Measurements from ENCODE around the gene DACH1.

DACH1 gene

GRCh38 chr13:71874458-71874857, 7.5 kb upstream of the DACH1 start:
- Mint-ChIP-seq H3K4me3 (no peak overlapping the region), H3K4me1 (ENCODE audit: low read depth) (peaks cover 6% of the 10 kb centered on the region), H3K36me3 (ENCODE audit: low read depth) (no peaks in the 10 kb centered on the region), H3K9me3 (no peaks in the 10 kb centered on the region), H3K27me3 (ENCODE audit: low read depth) (peaks cover 22% of the 10 kb centered on the region), H3K27ac (no peak overlapping the region)
- no peak for DNase-seq (ENCODE audit: low spot score)

- Mint-ChIP-seq H3K27ac (no peak overlapping the region), H3K4me1 (ENCODE audit: low read depth) (peaks cover 3% of the 10 kb centered on the region), H3K9me3 (no peaks in the 10 kb centered on the region), H3K36me3 (ENCODE audit: low read depth) (no peaks in the 10 kb centered on the region), H3K27me3 (ENCODE audit: low read depth) (peaks cover 31% of the 10 kb centered on the region), H3K4me3 (no peak overlapping the region)
- no peak for DNase-seq (ENCODE audit: low spot score)
These were observed 6.6 kb upstream of the DACH1 start for GRCh38 chr13:71873418-71874247.

- peaks cover 47% of the 10 kb centered on the region for H3K27me3 Mint-ChIP-seq (ENCODE audit: low read depth)
- DNase-seq (ENCODE audit: low spot score), result no peak
- H3K27ac Mint-ChIP-seq, result no peak overlapping the region
- H3K36me3 Mint-ChIP-seq (ENCODE audit: low read depth), result no peaks in the 10 kb centered on the region
- no peak overlapping the region for H3K4me3 Mint-ChIP-seq
- peaks cover 4% of the 10 kb centered on the region for H3K4me1 Mint-ChIP-seq (ENCODE audit: low read depth)
- H3K9me3 Mint-ChIP-seq, result no peaks in the 10 kb centered on the region
These were observed 4.8 kb upstream of the DACH1 start for GRCh38 chr13:71871844-71872243.

- no peak overlapping the region for H3K27ac Mint-ChIP-seq
- no peaks in the 10 kb centered on the region for H3K9me3 Mint-ChIP-seq
- H3K4me1 Mint-ChIP-seq (ENCODE audit: low read depth), result peaks cover 4% of the 10 kb centered on the region
These were observed 4.3 kb upstream of the DACH1 start for GRCh38 chr13:71871176-71871754.

GRCh38 chr13:71870100-71870499, 3.1 kb upstream of the DACH1 start:
- Mint-ChIP-seq H3K4me3 (no peak overlapping the region), H3K27me3 (ENCODE audit: low read depth) (peaks cover 54% of the 10 kb centered on the region)

More at GRCh38 chr13:71871176-71871754, 4.3 kb upstream of the DACH1 start:
- DNase-seq (ENCODE audit: low spot score), result no peak
- Mint-ChIP-seq H3K27me3 (ENCODE audit: low read depth) (peaks cover 52% of the 10 kb centered on the region), H3K4me3 (no peak overlapping the region), H3K36me3 (ENCODE audit: low read depth) (no peaks in the 10 kb centered on the region)

GRCh38 chr13:71869274-71869673, 2.3 kb upstream of the DACH1 start:
- Mint-ChIP-seq H3K27ac (no peak overlapping the region), H3K4me1 (ENCODE audit: low read depth) (peaks cover 12% of the 10 kb centered on the region), H3K4me3 (no peak overlapping the region), H3K36me3 (ENCODE audit: low read depth) (no peaks in the 10 kb centered on the region), H3K27me3 (ENCODE audit: low read depth) (peaks cover 62% of the 10 kb centered on the region), H3K9me3 (no peaks in the 10 kb centered on the region)
- no peak for DNase-seq (ENCODE audit: low spot score)

More at GRCh38 chr13:71870100-71870499, 3.1 kb upstream of the DACH1 start:
- no peak overlapping the region for H3K27ac Mint-ChIP-seq
- H3K9me3 Mint-ChIP-seq, result no peaks in the 10 kb centered on the region
- no peak for DNase-seq (ENCODE audit: low spot score)
- no peaks in the 10 kb centered on the region for H3K36me3 Mint-ChIP-seq (ENCODE audit: low read depth)
- peaks cover 4% of the 10 kb centered on the region for H3K4me1 Mint-ChIP-seq (ENCODE audit: low read depth)

GRCh38 chr13:71866335-71867130, 471 bp downstream of the DACH1 start:
- Mint-ChIP-seq H3K36me3 (ENCODE audit: low read depth) (no peaks in the 10 kb centered on the region), H3K27ac (no peak overlapping the region), H3K27me3 (ENCODE audit: low read depth) (peaks cover 78% of the 10 kb centered on the region), H3K9me3 (no peaks in the 10 kb centered on the region), H3K4me3 (peak overlapping the region; percentile 74), H3K4me1 (ENCODE audit: low read depth) (peaks cover 17% of the 10 kb centered on the region)
- DNase-seq (ENCODE audit: low spot score), result no peak

- peaks cover 79% of the 10 kb centered on the region for H3K27me3 Mint-ChIP-seq (ENCODE audit: low read depth)
- H3K27ac Mint-ChIP-seq, result no peak overlapping the region
- H3K4me1 Mint-ChIP-seq (ENCODE audit: low read depth), result peaks cover 17% of the 10 kb centered on the region
- no peaks in the 10 kb centered on the region for H3K9me3 Mint-ChIP-seq
- H3K4me3 Mint-ChIP-seq, result peak overlapping the region; percentile 71
- H3K36me3 Mint-ChIP-seq (ENCODE audit: low read depth), result no peaks in the 10 kb centered on the region
- DNase-seq (ENCODE audit: low spot score), result no peak
These were observed 1.1 kb downstream of the DACH1 start for GRCh38 chr13:71865874-71866334.

GRCh38 chr13:71864986-71865873, 1.8 kb downstream of the DACH1 start:
- Mint-ChIP-seq H3K4me1 (ENCODE audit: low read depth) (peaks cover 17% of the 10 kb centered on the region), H3K4me3 (peak overlapping the region; percentile 86), H3K36me3 (ENCODE audit: low read depth) (no peaks in the 10 kb centered on the region), H3K9me3 (no peaks in the 10 kb centered on the region), H3K27me3 (ENCODE audit: low read depth) (peaks cover 79% of the 10 kb centered on the region), H3K27ac (no peak overlapping the region)
- no peak for DNase-seq (ENCODE audit: low spot score)

GRCh38 chr13:71864094-71864985, 2.7 kb downstream of the DACH1 start:
- Mint-ChIP-seq H3K36me3 (ENCODE audit: low read depth) (no peaks in the 10 kb centered on the region), H3K4me1 (ENCODE audit: low read depth) (peaks cover 17% of the 10 kb centered on the region), H3K27me3 (ENCODE audit: low read depth) (peaks cover 72% of the 10 kb centered on the region), H3K4me3 (peak overlapping the region; percentile 86), H3K9me3 (no peaks in the 10 kb centered on the region), H3K27ac (no peak overlapping the region)
- no peak for DNase-seq (ENCODE audit: low spot score)

- Mint-ChIP-seq H3K27ac (no peak overlapping the region), H3K4me1 (ENCODE audit: low read depth) (peaks cover 17% of the 10 kb centered on the region), H3K36me3 (ENCODE audit: low read depth) (no peaks in the 10 kb centered on the region), H3K4me3 (peak overlapping the region; percentile 37), H3K9me3 (no peaks in the 10 kb centered on the region), H3K27me3 (ENCODE audit: low read depth) (peaks cover 67% of the 10 kb centered on the region)
- DNase-seq (ENCODE audit: low spot score), result no peak
These were observed 3.6 kb downstream of the DACH1 start for GRCh38 chr13:71863254-71863865.

- Mint-ChIP-seq H3K27ac (no peak overlapping the region), H3K4me1 (ENCODE audit: low read depth) (peaks cover 17% of the 10 kb centered on the region), H3K36me3 (ENCODE audit: low read depth) (no peaks in the 10 kb centered on the region), H3K27me3 (ENCODE audit: low read depth) (peaks cover 63% of the 10 kb centered on the region), H3K4me3 (no peak overlapping the region), H3K9me3 (no peaks in the 10 kb centered on the region)
- DNase-seq (ENCODE audit: low spot score), result no peak
These were observed 4.5 kb downstream of the DACH1 start for GRCh38 chr13:71862459-71862943.

All from T-helper 2 cell treated with Interferon-gamma antibody and Interleukin-4, amounts not matched to agents 5 μg/mL and 100 μg/mL, for 36 hours (primary cell).